Measurements from ENCODE around the gene SCUBE2. TPM values are rescaled to one million over a fixed set of nuclear protein-coding genes. Genes with fewer than 3 reads are reported as not detected.
A peak's percentile ranks its signal among the peaks of the same experiment; 100 is the strongest.

Gene SCUBE2
- 2.0 and 2.6 TPM in 2 replicates for total RNA-seq (2014; rRNA removed; shearing (Covaris generic))
- 1.2 and 1.4 TPM in 2 replicates for polyA plus RNA-seq (2015; cell fraction: cytosol; rRNA removed)
- 4.8 and 5.2 TPM in 2 replicates for polyA plus RNA-seq (2015; cell fraction: nucleus; rRNA removed)

DNA sequence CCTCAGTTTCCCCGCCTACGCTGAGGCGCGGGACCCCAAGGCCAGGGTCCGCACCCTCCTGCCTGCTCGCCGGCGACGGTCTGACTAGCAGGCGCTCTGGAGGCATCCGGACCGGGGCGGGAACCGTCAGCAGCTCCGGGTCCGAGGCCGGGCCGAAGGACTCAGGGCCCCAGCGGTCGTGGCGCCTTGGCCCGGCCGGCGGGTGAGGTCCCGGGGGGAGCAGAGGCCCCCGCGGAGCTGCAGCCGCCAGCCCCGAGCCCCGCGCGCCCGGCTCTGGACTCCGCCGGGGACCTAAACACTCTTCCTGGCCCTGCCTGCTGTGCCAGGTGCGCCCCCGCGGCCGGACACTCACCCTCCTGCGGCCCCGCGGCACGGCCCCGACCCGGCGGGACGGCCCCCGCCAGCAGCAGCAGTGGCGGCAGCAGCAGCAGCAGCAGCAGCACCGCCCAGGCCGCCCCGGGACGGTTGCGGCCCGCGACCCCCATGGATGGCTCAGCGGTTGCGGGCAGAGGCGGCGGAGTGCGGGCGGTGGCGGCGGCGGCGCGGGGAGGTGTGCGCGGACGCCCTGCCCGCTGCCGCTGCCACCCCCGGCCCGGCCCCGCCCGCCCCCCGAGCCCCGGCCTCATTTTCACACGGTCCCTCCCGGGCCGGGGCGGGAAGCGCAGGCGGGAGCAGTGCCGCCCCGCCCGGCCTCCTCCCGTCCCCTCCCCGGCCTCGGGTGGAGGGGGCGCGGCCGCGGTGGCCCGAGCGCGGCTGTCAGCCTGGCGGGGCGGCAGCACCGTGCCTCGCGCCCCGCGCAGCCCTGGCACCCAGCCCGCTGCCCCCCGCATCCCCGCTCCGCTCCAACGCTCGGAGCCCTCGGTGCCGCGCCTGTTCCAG lies at the start of gene SCUBE2:
TSS of gene SCUBE2 (minus strand) at position 556 of the 879 bp plus-strand sequence. CDS start at position 485, 71 bp downstream.
- DNase-seq (ENCODE audit: low read depth, low spot score), result no peak
- in situ Hi-C loops (cut with HindIII; ENCODE audit: low pct_unique_long_range_greater_than_20kb, low sequenced_read_pairs), result no loop called here

GRCh38 chr11:9141186-9141585 lies 49.8 kb upstream of the SCUBE2 start:
- in situ Hi-C loops (cut with HindIII; ENCODE audit: low pct_unique_long_range_greater_than_20kb, low sequenced_read_pairs), result no loop called here
- no peak for DNase-seq (ENCODE audit: low read depth, low spot score)

- in situ Hi-C loops (cut with HindIII; ENCODE audit: low pct_unique_long_range_greater_than_20kb, low sequenced_read_pairs), result no loop called here
- no peak for DNase-seq (ENCODE audit: low read depth, low spot score)
Observed at GRCh38 chr11:9139628-9140357, 48.4 kb upstream of the SCUBE2 start.

DNA sequence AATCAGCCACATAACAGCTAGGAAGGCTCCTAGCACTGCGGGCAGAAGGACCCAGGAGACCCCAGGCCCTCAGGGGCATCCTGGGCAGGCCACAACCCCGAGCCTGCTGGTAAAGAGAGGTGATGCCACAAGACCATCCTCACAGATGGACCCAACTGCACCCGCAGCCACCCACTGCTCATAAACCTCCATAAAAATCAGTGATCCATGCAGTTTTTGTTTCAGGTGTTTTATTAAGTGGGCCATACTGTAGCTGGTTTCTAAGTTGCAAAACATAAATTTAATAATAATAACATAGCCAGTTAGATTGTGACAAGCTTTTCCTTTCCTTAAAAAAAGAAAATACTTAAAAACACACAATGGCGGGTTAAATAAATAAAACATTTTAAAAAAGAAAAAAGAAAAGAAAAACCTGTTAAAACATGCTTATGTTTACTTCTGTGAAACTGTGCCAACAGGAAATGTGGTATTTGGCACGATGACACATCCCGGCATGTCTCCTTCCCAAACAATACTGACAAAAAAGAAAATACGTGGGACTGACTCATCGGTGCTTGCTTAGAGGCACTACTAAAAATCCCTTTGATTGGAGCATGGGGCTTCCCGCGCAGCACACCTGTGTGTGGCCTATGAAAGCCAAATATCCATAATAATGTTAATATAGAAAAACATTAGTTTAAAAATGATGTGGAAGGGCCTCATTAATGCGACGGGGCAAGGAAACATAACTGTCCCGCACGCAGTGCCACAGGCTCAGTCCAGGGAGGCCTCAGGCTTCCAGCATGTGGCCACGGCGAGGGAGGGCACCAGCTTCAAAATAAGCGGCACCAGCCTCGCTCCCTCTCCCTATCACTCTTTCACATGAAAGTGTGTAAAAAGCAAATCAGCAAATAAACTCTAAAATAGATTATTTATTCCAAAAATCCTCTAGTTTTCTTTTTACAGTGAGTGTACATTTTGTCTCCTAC lies 47.5 kb upstream of the SCUBE2 start:
- peak; percentile 39 for DNase-seq (ENCODE audit: low read depth, low spot score)
- in situ Hi-C loops (cut with HindIII; ENCODE audit: low pct_unique_long_range_greater_than_20kb, low sequenced_read_pairs), result no loop called here

- DNase-seq (ENCODE audit: low read depth, low spot score), result no peak
- in situ Hi-C loops (cut with HindIII; ENCODE audit: low pct_unique_long_range_greater_than_20kb, low sequenced_read_pairs), result no loop called here
Observed at GRCh38 chr11:9138133-9138453, 46.7 kb upstream of the SCUBE2 start.

GRCh38 chr11:9137293-9138132 lies 46.1 kb upstream of the SCUBE2 start:
- peak; percentile 76 for DNase-seq (ENCODE audit: low read depth, low spot score)
- in situ Hi-C loops (cut with HindIII; ENCODE audit: low pct_unique_long_range_greater_than_20kb, low sequenced_read_pairs), result no loop called here

DNA sequence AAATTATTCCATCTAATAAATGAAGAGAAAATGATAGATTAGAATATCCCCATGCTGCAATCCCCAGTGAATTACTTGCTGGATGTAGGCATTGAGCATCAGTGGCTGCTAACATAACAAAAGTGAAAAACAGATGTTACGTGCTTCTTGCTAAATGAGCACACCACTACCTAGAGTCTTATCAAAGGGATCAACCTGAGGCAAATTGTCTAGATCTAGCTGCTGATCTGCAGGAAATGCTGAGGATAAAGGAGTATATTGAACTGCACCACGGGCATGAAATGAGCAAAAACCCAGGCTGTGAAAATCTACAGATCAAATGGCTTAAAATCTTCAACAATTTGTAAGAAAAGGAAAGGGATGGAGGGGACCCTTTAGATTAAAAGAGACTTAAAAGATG lies 45.3 kb upstream of the SCUBE2 start:
- in situ Hi-C loops (cut with HindIII; ENCODE audit: low pct_unique_long_range_greater_than_20kb, low sequenced_read_pairs), result no loop called here
- no peak for DNase-seq (ENCODE audit: low read depth, low spot score)

DNA sequence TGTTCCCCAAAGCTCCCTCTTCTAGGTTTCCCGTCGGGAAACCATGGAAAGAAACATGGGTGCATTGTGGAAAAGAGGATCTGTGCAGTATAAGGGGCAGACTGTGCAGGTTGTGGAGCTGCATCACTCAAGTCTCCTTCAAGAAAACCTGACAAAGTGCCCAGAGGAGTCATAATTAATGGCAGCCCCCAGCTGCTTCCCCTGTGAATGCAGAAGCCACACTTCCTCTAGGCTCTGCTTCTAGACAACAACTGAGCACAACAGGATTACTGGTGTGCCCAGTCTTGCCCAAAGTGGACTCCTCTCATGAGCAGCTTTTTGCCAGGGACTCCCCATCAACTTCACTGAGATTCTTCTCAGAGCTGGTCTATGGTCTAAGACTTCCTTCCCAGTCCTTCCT lies 42.6 kb upstream of the SCUBE2 start:
- in situ Hi-C loops (cut with HindIII; ENCODE audit: low pct_unique_long_range_greater_than_20kb, low sequenced_read_pairs), result no loop called here
- DNase-seq (ENCODE audit: low read depth, low spot score), result no peak

- in situ Hi-C loops (cut with HindIII; ENCODE audit: low pct_unique_long_range_greater_than_20kb, low sequenced_read_pairs), result no loop called here
- DNase-seq (ENCODE audit: low read depth, low spot score), result no peak
Observed at GRCh38 chr11:9132203-9132878, 40.9 kb upstream of the SCUBE2 start.

DNA sequence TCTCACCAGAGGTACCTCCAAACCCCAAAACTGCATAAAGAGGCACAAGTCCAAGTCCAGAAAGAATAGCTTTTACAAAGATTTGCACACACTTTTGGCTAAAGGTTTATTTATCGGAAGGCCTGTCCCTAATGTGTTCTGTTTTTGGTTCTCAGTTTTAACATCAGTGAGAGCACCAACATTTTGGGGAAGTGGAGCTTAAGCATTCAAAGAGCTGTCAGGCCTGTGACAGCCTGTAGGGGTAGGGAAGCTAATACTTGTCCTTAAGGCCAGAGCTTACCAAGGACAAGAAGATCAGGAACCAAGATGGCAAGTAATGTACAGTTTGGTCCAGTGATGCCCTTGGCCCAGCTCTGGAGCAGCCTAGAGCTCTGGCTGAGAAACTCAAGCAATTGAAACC lies 38.9 kb upstream of the SCUBE2 start:
- DNase-seq (ENCODE audit: low read depth, low spot score), result no peak
- in situ Hi-C loops (cut with HindIII; ENCODE audit: low pct_unique_long_range_greater_than_20kb, low sequenced_read_pairs), result no loop called here

DNA sequence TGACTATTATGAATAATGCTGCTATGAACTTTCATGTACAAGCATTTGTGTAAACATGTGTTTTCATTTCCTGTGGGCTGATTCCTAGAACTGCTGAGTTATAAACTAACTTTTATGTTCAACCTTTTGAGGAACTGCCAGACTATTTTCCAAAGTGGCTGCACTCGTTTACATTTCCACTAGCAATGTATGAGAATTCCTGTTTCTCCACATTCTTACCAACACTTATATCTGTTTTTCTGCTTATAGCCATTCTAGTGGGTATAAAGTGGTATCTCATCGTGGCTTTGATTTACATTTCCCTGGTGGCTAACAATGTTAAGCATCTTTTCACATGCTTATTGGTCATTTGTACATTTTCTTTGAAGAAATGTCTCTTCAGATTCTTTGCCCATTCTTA lies 35.2 kb upstream of the SCUBE2 start:
- in situ Hi-C loops (cut with HindIII; ENCODE audit: low pct_unique_long_range_greater_than_20kb, low sequenced_read_pairs), result no loop called here
- DNase-seq (ENCODE audit: low read depth, low spot score), result no peak

GRCh38 chr11:9125185-9125886 lies 33.9 kb upstream of the SCUBE2 start:
- no peak for DNase-seq (ENCODE audit: low read depth, low spot score)
- in situ Hi-C loops (cut with HindIII; ENCODE audit: low pct_unique_long_range_greater_than_20kb, low sequenced_read_pairs), result no loop called here

- in situ Hi-C loops (cut with HindIII; ENCODE audit: low pct_unique_long_range_greater_than_20kb, low sequenced_read_pairs), result no loop called here
- no peak for DNase-seq (ENCODE audit: low read depth, low spot score)
Observed at GRCh38 chr11:9123595-9124304, 32.4 kb upstream of the SCUBE2 start.

- no peak for DNase-seq (ENCODE audit: low read depth, low spot score)
- in situ Hi-C loops (cut with HindIII; ENCODE audit: low pct_unique_long_range_greater_than_20kb, low sequenced_read_pairs), result no loop called here
Observed at GRCh38 chr11:9121469-9121796, 30.0 kb upstream of the SCUBE2 start.

DNA sequence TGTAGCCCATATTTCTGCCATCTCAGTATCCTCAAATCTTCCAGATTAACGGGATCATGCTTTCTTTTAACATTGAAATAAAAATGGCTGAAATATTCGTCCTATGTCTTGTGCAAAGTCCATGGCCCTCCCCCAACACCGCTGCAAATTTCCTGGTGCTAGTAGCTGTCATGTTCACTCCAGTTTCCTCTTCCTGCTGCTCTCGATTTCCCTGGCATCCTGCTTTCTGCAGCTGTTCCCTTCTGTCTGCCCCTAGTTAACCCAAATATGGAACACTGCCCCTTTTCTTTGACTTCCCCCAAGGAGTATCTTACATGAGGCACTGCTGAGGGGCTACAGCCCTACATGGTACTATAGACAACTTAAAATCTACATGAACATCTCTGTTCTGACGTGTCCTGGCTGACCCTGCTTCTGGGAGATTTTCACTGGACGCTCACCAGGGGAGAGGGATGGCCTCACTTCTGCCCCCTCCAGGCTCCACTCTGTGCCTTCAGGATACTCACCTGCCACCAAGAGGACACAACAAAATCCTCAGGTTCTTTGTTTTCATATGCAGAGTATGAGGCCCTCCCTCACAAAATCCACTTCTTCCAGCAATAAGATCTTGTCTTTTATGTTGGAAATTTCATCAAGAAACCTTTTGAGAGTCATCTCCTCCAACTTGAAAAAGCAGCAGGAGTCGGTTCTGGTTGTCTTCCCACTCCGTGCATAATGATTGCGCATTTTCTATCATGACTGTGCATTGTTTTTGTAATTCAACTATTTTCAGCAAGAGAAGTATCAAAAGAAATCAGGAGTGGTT lies 29.5 kb upstream of the SCUBE2 start:
- in situ Hi-C loops (cut with HindIII; ENCODE audit: low pct_unique_long_range_greater_than_20kb, low sequenced_read_pairs), result no loop called here
- peak; percentile 64 for DNase-seq (ENCODE audit: low read depth, low spot score)

Data from SK-MEL-5 (cell line).